ENCODE data around the gene APBB1IP.

DNA sequence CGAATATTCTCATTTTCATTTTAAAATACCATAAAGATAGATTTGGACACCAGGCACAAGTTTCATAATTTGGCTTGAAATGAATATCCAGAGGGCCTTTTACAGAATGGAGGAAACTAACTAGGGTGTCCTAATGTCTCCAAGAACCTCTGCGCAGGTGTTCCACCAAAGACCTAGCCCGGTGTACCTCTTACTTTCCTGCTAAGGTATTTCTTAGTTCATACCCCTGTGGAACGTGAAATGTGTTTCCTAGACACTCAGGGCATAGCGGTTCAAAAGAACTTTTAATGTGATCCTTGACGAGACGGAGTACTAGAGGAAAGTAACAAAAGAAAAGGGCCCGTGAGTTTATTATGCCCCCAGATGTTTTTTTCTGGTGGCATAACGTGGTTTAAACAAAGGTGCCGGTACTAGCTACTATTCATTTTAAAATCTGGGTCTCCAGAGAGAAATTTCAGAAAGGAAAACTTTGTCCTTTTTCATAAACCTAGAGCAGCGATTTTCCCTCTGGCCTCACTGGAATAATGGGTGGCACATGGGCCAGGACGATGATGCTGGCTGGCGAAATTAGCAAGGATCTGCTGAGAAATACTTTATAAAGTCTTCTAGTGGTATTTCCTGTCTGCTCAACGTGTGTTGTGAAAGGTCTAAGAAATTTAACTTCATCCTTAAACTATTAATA, 1.4 kb downstream of the APBB1IP start:
- TF ChIP-seq, protein P1, sequence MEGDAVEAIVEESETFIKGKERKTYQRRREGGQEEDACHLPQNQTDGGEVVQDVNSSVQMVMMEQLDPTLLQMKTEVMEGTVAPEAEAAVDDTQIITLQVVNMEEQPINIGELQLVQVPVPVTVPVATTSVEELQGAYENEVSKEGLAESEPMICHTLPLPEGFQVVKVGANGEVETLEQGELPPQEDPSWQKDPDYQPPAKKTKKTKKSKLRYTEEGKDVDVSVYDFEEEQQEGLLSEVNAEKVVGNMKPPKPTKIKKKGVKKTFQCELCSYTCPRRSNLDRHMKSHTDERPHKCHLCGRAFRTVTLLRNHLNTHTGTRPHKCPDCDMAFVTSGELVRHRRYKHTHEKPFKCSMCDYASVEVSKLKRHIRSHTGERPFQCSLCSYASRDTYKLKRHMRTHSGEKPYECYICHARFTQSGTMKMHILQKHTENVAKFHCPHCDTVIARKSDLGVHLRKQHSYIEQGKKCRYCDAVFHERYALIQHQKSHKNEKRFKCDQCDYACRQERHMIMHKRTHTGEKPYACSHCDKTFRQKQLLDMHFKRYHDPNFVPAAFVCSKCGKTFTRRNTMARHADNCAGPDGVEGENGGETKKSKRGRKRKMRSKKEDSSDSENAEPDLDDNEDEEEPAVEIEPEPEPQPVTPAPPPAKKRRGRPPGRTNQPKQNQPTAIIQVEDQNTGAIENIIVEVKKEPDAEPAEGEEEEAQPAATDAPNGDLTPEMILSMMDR (IDR thresholded peaks at IDR 0.05; ENCODE audit: low read depth, low read length), result no peak
- no peak for TF ChIP-seq POLR2A (IDR thresholded peaks at IDR 0.05; ENCODE audit: extremely low read depth, insufficient read length)
- TF ChIP-seq, protein P2, sequence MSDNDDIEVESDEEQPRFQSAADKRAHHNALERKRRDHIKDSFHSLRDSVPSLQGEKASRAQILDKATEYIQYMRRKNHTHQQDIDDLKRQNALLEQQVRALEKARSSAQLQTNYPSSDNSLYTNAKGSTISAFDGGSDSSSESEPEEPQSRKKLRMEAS (IDR thresholded peaks at IDR 0.05; ENCODE audit: low read depth, low read length), result no peak
- TF ChIP-seq MYC (IDR thresholded peaks at IDR 0.05; ENCODE audit: low read depth, low read length), result no peak
